ENCODE data around the gene CCDC191.

Gene CCDC191

GRCh38 chr3:113968986-113969385 is 87.3 kb downstream of the CCDC191 start:
- 67% methylated on average over 1 of the region's 2 CpGs; no CpG with 5 or more reads in 1 of the 2 experiments for WGBS, 2 experiments (ENCODE audit: insufficient coverage in 2 of 2)
- no peaks in the 10 kb centered on the region for H3K4me1 ChIP-seq (ENCODE audit: control insufficient read depth, insufficient read depth, low read length, poor library complexity, severe bottlenecking)
- no peak overlapping the region for H3K4me3 ChIP-seq (ENCODE audit: extremely low read depth, insufficient read depth, low read length, poor library complexity, severe bottlenecking)
- H3K9me3 ChIP-seq (ENCODE audit: control insufficient read depth, low read length), result peaks cover 3% of the 10 kb centered on the region
- H3K27ac ChIP-seq (ENCODE audit: low read depth, low read length, severe bottlenecking), result no peak overlapping the region
- H3K36me3 ChIP-seq (ENCODE audit: control insufficient read depth, insufficient read depth, low read length), result no peaks in the 10 kb centered on the region

- H3K27ac ChIP-seq (ENCODE audit: low read depth, low read length, severe bottlenecking), result no peak overlapping the region
- WGBS, 2 experiments (ENCODE audit: insufficient coverage in 2 of 2), result 71 to 75% methylated on average over 2 of the region's 2 CpGs
- H3K4me1 ChIP-seq (ENCODE audit: control insufficient read depth, insufficient read depth, low read length, poor library complexity, severe bottlenecking), result no peaks in the 10 kb centered on the region
- no peaks in the 10 kb centered on the region for H3K9me3 ChIP-seq (ENCODE audit: control insufficient read depth, low read length)
- H3K4me3 ChIP-seq (ENCODE audit: extremely low read depth, insufficient read depth, low read length, poor library complexity, severe bottlenecking), result no peak overlapping the region
- no peaks in the 10 kb centered on the region for H3K36me3 ChIP-seq (ENCODE audit: control insufficient read depth, insufficient read depth, low read length)
Observed at GRCh38 chr3:113966172-113966571, 90.2 kb downstream of the CCDC191 start.

- Histone ChIP-seq H3K9me3 (ENCODE audit: control insufficient read depth, low read length) (no peaks in the 10 kb centered on the region), H3K27ac (ENCODE audit: low read depth, low read length, severe bottlenecking) (no peak overlapping the region), H3K4me1 (ENCODE audit: control insufficient read depth, insufficient read depth, low read length, poor library complexity, severe bottlenecking) (no peaks in the 10 kb centered on the region), H3K36me3 (ENCODE audit: control insufficient read depth, insufficient read depth, low read length) (no peaks in the 10 kb centered on the region), H3K4me3 (ENCODE audit: extremely low read depth, insufficient read depth, low read length, poor library complexity, severe bottlenecking) (no peak overlapping the region)
- no CpG with 5 or more reads among the region's 3 CpGs for WGBS, 2 experiments (ENCODE audit: insufficient coverage in 2 of 2)
Observed at GRCh38 chr3:113963879-113964278, 92.4 kb downstream of the CCDC191 start.

DNA sequence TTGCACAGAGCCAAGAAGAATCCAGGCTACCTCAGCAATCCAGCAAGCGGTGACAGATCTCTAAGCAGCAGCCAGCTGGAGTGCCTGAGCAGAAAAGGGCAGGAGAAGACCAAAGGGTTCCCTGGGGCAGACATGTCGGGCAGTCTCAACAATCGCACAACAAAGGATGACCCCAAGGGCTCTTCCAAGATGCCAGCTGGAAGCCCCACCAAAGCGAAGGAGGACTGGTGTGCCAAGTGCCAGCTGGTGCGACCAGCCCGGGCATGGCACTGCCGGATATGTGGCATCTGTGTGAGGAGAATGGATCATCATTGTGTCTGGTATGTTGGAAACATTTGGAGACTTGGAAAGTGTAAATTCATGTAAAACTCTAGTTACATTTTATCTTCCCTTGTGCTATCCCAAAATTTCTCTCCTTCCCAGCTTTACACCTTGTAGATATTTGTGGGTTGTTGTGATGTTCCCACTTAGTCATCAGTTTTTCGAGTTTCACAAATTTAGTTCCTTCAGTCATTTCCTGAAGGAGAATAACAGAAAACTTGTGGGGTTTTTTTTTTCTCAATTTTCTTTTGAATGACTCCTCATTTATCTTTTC is 102.1 kb downstream of the CCDC191 start:
- peaks cover 2% of the 10 kb centered on the region for H3K4me1 ChIP-seq (ENCODE audit: control insufficient read depth, insufficient read depth, low read length, poor library complexity, severe bottlenecking)
- WGBS, 2 experiments (ENCODE audit: insufficient coverage in 2 of 2), result 87 to 88% methylated on average over 3 to 7 of the region's 8 CpGs

DNA sequence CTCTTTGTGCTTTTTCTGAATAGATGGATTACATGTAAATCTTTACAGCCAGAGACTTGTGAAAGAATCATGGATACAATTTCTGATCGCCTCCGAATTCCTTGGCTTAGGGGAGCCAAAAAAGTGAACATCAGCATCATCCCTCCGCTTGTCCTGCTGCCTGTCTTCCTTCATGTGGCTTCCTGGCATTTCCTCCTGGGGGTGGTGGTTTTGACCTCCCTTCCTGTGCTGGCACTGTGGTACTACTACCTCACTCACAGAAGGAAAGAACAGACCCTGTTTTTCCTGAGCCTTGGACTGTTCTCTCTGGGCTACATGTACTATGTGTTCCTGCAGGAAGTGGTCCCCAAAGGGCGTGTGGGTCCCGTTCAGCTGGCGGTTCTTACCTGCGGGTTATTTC is 102.6 kb downstream of the CCDC191 start:
- Histone ChIP-seq H3K9me3 (ENCODE audit: control insufficient read depth, low read length) (no peaks in the 10 kb centered on the region), H3K36me3 (ENCODE audit: control insufficient read depth, insufficient read depth, low read length) (peaks cover 2% of the 10 kb centered on the region), H3K4me3 (ENCODE audit: extremely low read depth, insufficient read depth, low read length, poor library complexity, severe bottlenecking) (no peak overlapping the region), H3K27ac (ENCODE audit: low read depth, low read length, severe bottlenecking) (no peak overlapping the region), H3K4me1 (ENCODE audit: control insufficient read depth, insufficient read depth, low read length, poor library complexity, severe bottlenecking) (peaks cover 2% of the 10 kb centered on the region)
- 94 to 99% methylated on average over 6 to 7 of the region's 7 CpGs for WGBS, 2 experiments (ENCODE audit: insufficient coverage in 2 of 2)

More for the DNA sequence above, 102.1 kb downstream of the CCDC191 start:
- H3K4me3 ChIP-seq (ENCODE audit: extremely low read depth, insufficient read depth, low read length, poor library complexity, severe bottlenecking), result no peak overlapping the region
- no peaks in the 10 kb centered on the region for H3K9me3 ChIP-seq (ENCODE audit: control insufficient read depth, low read length)
- no peak overlapping the region for H3K27ac ChIP-seq (ENCODE audit: low read depth, low read length, severe bottlenecking)
- peaks cover 2% of the 10 kb centered on the region for H3K36me3 ChIP-seq (ENCODE audit: control insufficient read depth, insufficient read depth, low read length)

GRCh38 chr3:113952921-113953320 is 103.4 kb downstream of the CCDC191 start:
- Histone ChIP-seq H3K27ac (ENCODE audit: low read depth, low read length, severe bottlenecking) (no peak overlapping the region), H3K4me1 (ENCODE audit: control insufficient read depth, insufficient read depth, low read length, poor library complexity, severe bottlenecking) (peaks cover 2% of the 10 kb centered on the region), H3K4me3 (ENCODE audit: extremely low read depth, insufficient read depth, low read length, poor library complexity, severe bottlenecking) (no peak overlapping the region), H3K9me3 (ENCODE audit: control insufficient read depth, low read length) (no peaks in the 10 kb centered on the region), H3K36me3 (ENCODE audit: control insufficient read depth, insufficient read depth, low read length) (no peaks in the 10 kb centered on the region)

DNA sequence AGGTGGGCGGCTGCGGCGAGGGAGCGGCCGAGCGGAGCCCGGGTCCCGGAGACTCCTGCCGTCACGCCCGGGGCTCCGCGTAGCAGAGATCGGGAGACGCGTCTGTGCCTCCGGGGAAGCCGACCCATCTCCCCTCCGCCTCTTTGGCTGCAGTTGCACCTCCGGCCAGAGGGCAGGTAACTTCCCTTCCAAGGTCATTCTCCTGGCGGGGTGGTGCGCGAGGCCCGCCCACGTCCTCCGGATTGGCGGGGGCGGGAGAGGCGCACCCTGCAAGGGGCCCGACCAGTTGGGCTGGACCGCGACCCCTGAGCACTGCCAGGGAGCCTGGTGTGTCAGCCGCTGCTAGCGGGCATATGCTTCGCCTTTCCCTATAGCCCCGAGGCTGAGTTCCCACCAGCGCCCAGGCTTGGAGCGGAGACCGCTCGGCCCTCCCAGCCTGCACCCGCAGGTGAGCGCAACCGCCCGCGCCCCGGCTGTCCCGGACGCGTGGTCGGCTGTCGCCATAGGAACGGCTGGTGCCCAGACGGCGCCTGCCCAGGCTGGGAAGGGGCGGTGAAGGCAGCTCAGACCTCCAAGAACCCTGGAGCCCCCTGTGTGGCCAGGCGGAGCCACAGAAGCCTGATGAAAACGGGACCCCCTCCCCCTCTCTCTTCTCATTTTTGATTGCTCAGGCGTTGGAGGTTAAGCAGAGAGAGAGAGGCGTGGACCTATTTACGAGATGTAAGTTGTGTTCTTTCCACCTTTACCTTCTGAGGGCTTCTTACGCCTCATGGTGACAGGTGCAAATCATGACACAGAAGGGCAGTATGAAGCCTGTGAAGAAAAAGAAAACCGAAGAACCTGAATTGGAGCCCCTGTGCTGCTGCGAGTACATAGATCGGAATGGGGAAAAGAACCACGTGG is 108.1 kb downstream of the CCDC191 start:
- peak overlapping the region; percentile 44 for H3K4me3 ChIP-seq (ENCODE audit: extremely low read depth, insufficient read depth, low read length, poor library complexity, severe bottlenecking)
- no peak overlapping the region for H3K27ac ChIP-seq (ENCODE audit: low read depth, low read length, severe bottlenecking)
- H3K4me1 ChIP-seq (ENCODE audit: control insufficient read depth, insufficient read depth, low read length, poor library complexity, severe bottlenecking), result no peaks in the 10 kb centered on the region
- 3 to 4% methylated on average over 51 to 53 of the region's 65 CpGs for WGBS, 2 experiments (ENCODE audit: insufficient coverage in 2 of 2)
- no peaks in the 10 kb centered on the region for H3K9me3 ChIP-seq (ENCODE audit: control insufficient read depth, low read length)
- H3K36me3 ChIP-seq (ENCODE audit: control insufficient read depth, insufficient read depth, low read length), result no peaks in the 10 kb centered on the region

- H3K9me3 ChIP-seq (ENCODE audit: control insufficient read depth, low read length), result no peaks in the 10 kb centered on the region
- H3K36me3 ChIP-seq (ENCODE audit: control insufficient read depth, insufficient read depth, low read length), result no peaks in the 10 kb centered on the region
- no peak within 1 kb of the TSS for H3K27ac ChIP-seq (ENCODE audit: low read depth, low read length, severe bottlenecking)
- 0 to 1% methylated on average over 48 to 64 of the region's 80 CpGs for WGBS, 2 experiments (ENCODE audit: insufficient coverage in 2 of 2)
- H3K4me1 ChIP-seq (ENCODE audit: control insufficient read depth, insufficient read depth, low read length, poor library complexity, severe bottlenecking), result no peaks in the 10 kb centered on the region
- peak within 1 kb of the TSS; percentile 44 for H3K4me3 ChIP-seq (ENCODE audit: extremely low read depth, insufficient read depth, low read length, poor library complexity, severe bottlenecking)
Observed at GRCh38 chr3:113947372-113948014, 108.8 kb downstream of the CCDC191 start, which contains the start of gene ZDHHC23. ZDHHC23 (plus strand) TSS chr3:113948013; CDS start chr3:113948803, 790 bp downstream.

GRCh38 chr3:113946831-113947230 is 109.5 kb downstream of the CCDC191 start:
- H3K9me3 ChIP-seq (ENCODE audit: control insufficient read depth, low read length), result no peaks in the 10 kb centered on the region
- H3K4me1 ChIP-seq (ENCODE audit: control insufficient read depth, insufficient read depth, low read length, poor library complexity, severe bottlenecking), result no peaks in the 10 kb centered on the region
- H3K36me3 ChIP-seq (ENCODE audit: control insufficient read depth, insufficient read depth, low read length), result no peaks in the 10 kb centered on the region
- no peak overlapping the region for H3K27ac ChIP-seq (ENCODE audit: low read depth, low read length, severe bottlenecking)
- H3K4me3 ChIP-seq (ENCODE audit: extremely low read depth, insufficient read depth, low read length, poor library complexity, severe bottlenecking), result peak overlapping the region; percentile 44
- WGBS, 2 experiments (ENCODE audit: insufficient coverage in 2 of 2), result 45 to 66% methylated on average over 2 of the region's 7 CpGs

DNA sequence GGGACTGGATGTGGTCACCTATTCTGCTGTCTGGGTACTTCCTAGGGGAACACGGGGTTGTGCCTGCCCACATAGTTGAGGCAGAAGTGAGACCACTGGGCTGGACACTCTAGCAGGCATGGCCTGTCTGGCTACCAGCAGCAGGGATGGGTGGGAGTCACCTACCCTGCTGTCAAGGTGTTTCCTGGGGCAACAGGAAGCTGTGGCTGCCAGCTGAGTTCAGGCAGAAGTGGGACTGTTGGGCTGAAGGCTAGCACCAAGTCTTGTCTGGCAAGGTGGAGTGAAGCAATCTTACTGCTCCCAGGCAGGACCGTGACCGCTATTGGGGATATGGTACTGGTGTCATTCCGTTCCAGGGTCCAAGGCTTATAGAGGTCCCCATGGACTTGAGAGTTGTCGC is 128.8 kb downstream of the CCDC191 start:
- H3K36me3 ChIP-seq (ENCODE audit: control insufficient read depth, insufficient read depth, low read length), result no peaks in the 10 kb centered on the region
- H3K4me1 ChIP-seq (ENCODE audit: control insufficient read depth, insufficient read depth, low read length, poor library complexity, severe bottlenecking), result no peaks in the 10 kb centered on the region
- 83 to 90% methylated on average over 2 to 5 of the region's 5 CpGs for WGBS, 2 experiments (ENCODE audit: insufficient coverage in 2 of 2)
- no peak overlapping the region for H3K27ac ChIP-seq (ENCODE audit: low read depth, low read length, severe bottlenecking)
- peaks cover 6% of the 10 kb centered on the region for H3K9me3 ChIP-seq (ENCODE audit: control insufficient read depth, low read length)
- H3K4me3 ChIP-seq (ENCODE audit: extremely low read depth, insufficient read depth, low read length, poor library complexity, severe bottlenecking), result no peak overlapping the region
